Fibroblast of lung (primary cell): ENCODE measurements around the gene SH3GL1. TPM values are rescaled to one million over a fixed set of nuclear protein-coding genes. Genes with fewer than 3 reads are reported as not detected.

Experiments
- DNase-seq, 2 donors: peaks; one replicate each; pipeline versions ENCODE4 v3.0.0 to v3.0.0-alpha.2; 2010; ENCODE audit warnings: low read depth in 2 of 2
- H2AFZ ChIP-seq: 2 replicates; pipeline ENCODE4 v1.5.1; 2012; ENCODE audit warnings: low read length, control low read depth, inconsistent platforms
- H3K27ac ChIP-seq: 2 replicates; pipeline ENCODE4 v1.5.1; 2011; ENCODE audit warnings: low read length, control low read depth; ENCODE audit not compliant: insufficient read depth
- H3K27me3 ChIP-seq: 2 replicates; pipeline ENCODE4 v1.5.1; 2011; ENCODE audit warnings: mild to moderate bottlenecking, low read length; ENCODE audit not compliant: control insufficient read depth, insufficient read depth
- H3K36me3 ChIP-seq: 2 replicates; pipeline ENCODE4 v1.5.1; 2011; ENCODE audit warnings: low read length; ENCODE audit not compliant: control insufficient read depth, insufficient read depth
- H3K4me1 ChIP-seq: 2 replicates; pipeline ENCODE4 v1.5.1; 2011; ENCODE audit warnings: low read length; ENCODE audit not compliant: control insufficient read depth, insufficient read depth; ENCODE audit errors: extremely low read depth
- H3K4me2 ChIP-seq: 2 replicates; pipeline ENCODE4 v1.5.1; 2011; ENCODE audit warnings: low read length, control low read depth; ENCODE audit not compliant: insufficient read depth; ENCODE audit errors: extremely low read depth
- H3K4me3 ChIP-seq, 4 experiments: fragments of 200-600 bp in 1 of 4; sonication (generic) in 1 of 4; replicated peaks in 1 of 4; 2 replicates each; pipeline ENCODE4 v1.5.1; 2011 to 2016; ENCODE audit warnings: low read length in 4 of 4, low read depth in 3 of 4, mild to moderate bottlenecking in 3 of 4, control low read depth in 2 of 4, inconsistent platforms in 1 of 4, mixed read lengths in 1 of 4; ENCODE audit not compliant: insufficient read depth in 1 of 4; ENCODE audit errors: control extremely low read depth in 1 of 4
- H3K79me2 ChIP-seq: 2 replicates; pipeline ENCODE4 v1.5.1; 2012; ENCODE audit warnings: mild to moderate bottlenecking, low read length, inconsistent platforms; ENCODE audit not compliant: control insufficient read depth, insufficient read depth
- H3K9ac ChIP-seq: 2 replicates; pipeline ENCODE4 v1.5.1; 2011; ENCODE audit warnings: mild to moderate bottlenecking, low read length, control low read depth; ENCODE audit not compliant: insufficient read depth
- H3K9me3 ChIP-seq: 2 replicates; pipeline ENCODE4 v1.5.1; 2012; ENCODE audit warnings: low read depth, low read length; ENCODE audit not compliant: control insufficient read depth, insufficient read depth
- H4K20me1 ChIP-seq: 2 replicates; pipeline ENCODE4 v1.5.1; 2011; ENCODE audit warnings: low read length; ENCODE audit not compliant: control insufficient read depth, insufficient read depth; ENCODE audit errors: extremely low read depth
- CTCF ChIP-seq, 2 donors: IDR thresholded peaks in 1 of 2; conservative IDR thresholded peaks in 1 of 2; 1 replicate in 1 of 2; 2 replicates in 1 of 2; pipeline ENCODE4 v1.5.1; 2011 to 2012; ENCODE audit warnings: low read length in 2 of 2, control low read depth in 1 of 2, inconsistent platforms in 1 of 2, low read depth in 1 of 2, mild to moderate bottlenecking in 1 of 2
- EZH2 ChIP-seq: IDR thresholded peaks from 2 replicates; pipeline ENCODE4 v1.5.1; 2012; ENCODE audit warnings: low read length, control low read depth, mild to moderate bottlenecking; ENCODE audit errors: missing control alignments
- polyA plus RNA-seq, 2 donors: library from polyadenylated mRNA; depleted of rRNA in 1 of 2; stranded (reverse) in 1 of 2; unstranded in 1 of 2; fragments of >200 nt; gene quantifications; 2 replicates each; pipeline ENCODE4 v1.2.1, GENCODE V29; 2011 to 2012; ENCODE audit warnings: missing spikeins in 1 of 2
- total RNA-seq: library from RNA; depleted of rRNA; stranded (reverse); fragments of >200 nt; gene quantifications from 2 replicates; pipeline ENCODE4 v1.2.1, GENCODE V29; 2014

SH3GL1 gene
- total and polyA plus RNA-seq, 2 donors (not counting 1 experiment from before 2014, with no cell fraction given) = 23.9 to 44.9 TPM

- Histone ChIP-seq H3K27me3 (no peaks in the 10 kb centered on the region), H2AFZ (no peak overlapping the region), H3K4me3 (no peak overlapping the region), H3K9me3 (no peaks in the 10 kb centered on the region), H3K27ac (no peak overlapping the region), H4K20me1 (no peaks in the 10 kb centered on the region), H3K79me2 (no peaks in the 10 kb centered on the region), H3K4me2 (no peak overlapping the region), H3K9ac (no peak overlapping the region), H3K36me3 (peaks cover 18% of the 10 kb centered on the region), H3K4me1 (peaks cover 2% of the 10 kb centered on the region)
- TF ChIP-seq CTCF (conservative IDR thresholded peaks at IDR 0.05 in 1 of 2, IDR thresholded peaks at IDR 0.05 in 1 of 2; ENCODE audit: low read depth in 1 of 2, low read length in 2 of 2) (no peak), EZH2 (no peak)
- no peak for DNase-seq
Observed at GRCh38 chr19:4431808-4432674, 31.7 kb upstream of the SH3GL1 start.

GRCh38 chr19:4431296-4431695, 30.9 kb upstream of the SH3GL1 start:
- TF ChIP-seq CTCF (conservative IDR thresholded peaks at IDR 0.05 in 1 of 2, IDR thresholded peaks at IDR 0.05 in 1 of 2; ENCODE audit: low read depth in 1 of 2, low read length in 2 of 2) (no peak), EZH2 (no peak)
- Histone ChIP-seq H2AFZ (no peak overlapping the region), H3K36me3 (peaks cover 18% of the 10 kb centered on the region), H3K79me2 (no peaks in the 10 kb centered on the region), H3K27me3 (no peaks in the 10 kb centered on the region), H3K9ac (no peak overlapping the region), H3K27ac (no peak overlapping the region), H3K4me3 (no peak overlapping the region), H3K4me2 (no peak overlapping the region), H3K4me1 (peaks cover 2% of the 10 kb centered on the region), H3K9me3 (no peaks in the 10 kb centered on the region), H4K20me1 (no peaks in the 10 kb centered on the region)
- DNase-seq = no peak

GRCh38 chr19:4430760-4431159, 30.4 kb upstream of the SH3GL1 start:
- DNase-seq = no peak
- Histone ChIP-seq H3K36me3 (peaks cover 18% of the 10 kb centered on the region), H3K9me3 (no peaks in the 10 kb centered on the region), H4K20me1 (no peaks in the 10 kb centered on the region), H3K4me2 (no peak overlapping the region), H2AFZ (no peak overlapping the region), H3K4me1 (peaks cover 2% of the 10 kb centered on the region), H3K27ac (no peak overlapping the region), H3K9ac (no peak overlapping the region), H3K27me3 (no peaks in the 10 kb centered on the region), H3K4me3 (no peak overlapping the region), H3K79me2 (no peaks in the 10 kb centered on the region)
- TF ChIP-seq CTCF (conservative IDR thresholded peaks at IDR 0.05 in 1 of 2, IDR thresholded peaks at IDR 0.05 in 1 of 2; ENCODE audit: low read depth in 1 of 2, low read length in 2 of 2) (no peak), EZH2 (no peak)
